SK-N-DZ (cell line): ENCODE data around the gene P2RY8. TPM values are rescaled to one million over a fixed set of nuclear protein-coding genes. Genes with fewer than 3 reads are reported as not detected.
"Not testable (repeated sequence)": the region's sequence is repeated elsewhere in the genome, so short reads cannot be mapped to it uniquely, and the experiment has no call there.

Source experiments
- DNase-seq: peaks from one replicate; pipeline ENCODE4 v3.0.0-alpha.2; 2015; ENCODE audit warnings: low spot score
- polyA plus RNA-seq, 2 experiments: library from polyadenylated mRNA; depleted of rRNA; stranded (reverse); fragments of >200 nt; gene quantifications; 2 replicates each; pipeline ENCODE4 v1.2.3, GENCODE V29; 2014

The P2RY8 gene
- not detected in 2 replicates for polyA plus RNA-seq (2014; cell fraction: cytosol; rRNA removed)
- not detected in 2 replicates for polyA plus RNA-seq (2014; cell fraction: nucleus; rRNA removed)

- no peak for DNase-seq
Observed at GRCh38 chrX:1537031-1537715, at the start of gene P2RY8. Gene P2RY8, minus strand, starts transcription at chrX:1537185. Its CDS starts 70,627 bp downstream, at chrX:1466558.

DNA sequence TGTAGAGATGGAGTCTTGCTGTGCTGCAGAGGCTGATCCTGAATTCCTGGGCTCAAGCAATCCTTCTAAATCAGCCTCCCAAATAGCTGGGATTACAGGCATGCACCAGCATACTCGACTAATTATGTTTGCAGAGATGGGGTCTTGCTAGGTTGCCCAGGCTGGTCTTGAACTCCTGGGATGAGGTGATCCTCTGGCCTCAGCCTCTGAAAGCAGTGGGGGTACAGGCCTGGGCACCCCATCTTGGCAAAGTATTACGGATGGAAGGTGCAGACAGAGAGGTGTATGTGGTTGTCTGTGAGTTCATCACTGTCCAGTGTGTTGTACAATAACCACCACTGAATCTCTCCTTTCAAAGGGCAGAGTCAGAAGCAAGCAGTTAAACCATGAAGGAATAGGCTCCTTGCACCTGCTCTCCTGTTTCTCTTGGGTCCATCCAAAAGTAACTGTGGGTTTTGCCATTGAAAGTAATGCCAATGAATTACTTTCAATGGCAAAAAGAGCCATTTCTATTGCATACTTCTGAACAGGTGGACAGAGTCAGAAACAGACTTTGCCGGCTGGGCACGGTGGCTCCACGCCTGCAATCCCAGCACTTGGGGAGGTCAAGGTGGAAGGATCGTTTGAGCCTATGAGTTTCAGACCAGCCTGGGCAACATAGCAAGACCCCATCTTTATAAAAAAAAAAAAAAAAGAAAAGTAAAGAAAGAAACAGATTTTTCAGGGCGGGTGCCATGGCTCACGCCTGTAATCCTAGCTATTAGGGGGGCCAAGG, 47.4 kb upstream of the P2RY8 start:
- no peak for DNase-seq

- no peak for DNase-seq
Observed at GRCh38 chrX:1582686-1583437, 45.9 kb upstream of the P2RY8 start.

DNA sequence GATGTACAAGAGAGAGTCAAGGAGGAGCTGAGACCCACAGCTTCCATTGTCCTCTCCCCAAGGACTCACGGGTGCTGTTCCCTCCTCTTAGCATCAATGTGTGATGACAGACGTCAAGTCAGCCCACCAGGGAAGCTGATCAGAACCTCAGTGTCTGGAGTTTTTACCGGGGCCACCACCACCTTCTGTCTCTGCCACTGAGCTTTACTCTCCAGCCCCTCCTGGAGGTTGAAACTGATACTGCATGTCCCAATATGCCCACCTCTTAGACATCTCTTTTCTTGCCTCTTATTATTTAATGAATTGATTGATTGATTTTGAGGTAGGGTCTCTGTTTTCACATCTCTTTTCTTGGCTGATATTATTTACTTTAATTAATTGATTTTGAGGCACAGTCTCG, 44.1 kb upstream of the P2RY8 start:
- DNase-seq: peak; percentile 55

DNA sequence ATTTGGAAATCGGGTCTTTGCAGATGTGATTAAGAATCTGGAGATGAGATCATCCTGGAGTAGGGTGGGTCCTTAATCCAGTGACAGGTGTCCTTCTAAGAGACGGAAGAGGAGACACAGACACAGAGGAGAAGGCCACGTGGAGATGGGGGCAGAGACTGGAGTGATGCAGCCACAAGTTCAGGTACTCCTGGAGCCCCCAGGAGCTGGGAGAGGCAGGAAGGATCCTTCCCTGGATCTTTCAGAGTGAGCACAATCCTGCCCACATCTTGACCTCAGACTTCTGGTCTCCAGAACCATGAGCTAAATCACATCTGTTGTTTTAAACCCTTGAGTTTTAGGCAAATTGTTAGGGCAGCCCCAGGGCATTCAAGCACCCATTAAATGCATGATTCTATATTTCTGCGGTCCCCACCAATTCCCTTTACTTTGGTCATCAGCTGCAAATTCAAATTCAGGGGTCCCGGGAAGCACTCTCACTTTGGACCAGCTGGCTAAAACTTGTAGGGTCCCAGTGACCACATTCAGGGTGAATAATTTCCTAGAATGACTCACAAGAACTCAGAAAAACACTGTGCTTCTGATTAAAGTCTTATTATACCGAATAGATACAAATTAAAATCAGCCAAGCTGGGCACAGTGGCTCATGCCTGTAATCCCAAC, 41.7 kb upstream of the P2RY8 start:
- no peak for DNase-seq

- DNase-seq: no peak
Observed at GRCh38 chrX:1577845-1578244, 40.9 kb upstream of the P2RY8 start.

- DNase-seq: no peak
Observed at GRCh38 chrX:1576201-1576992, 39.4 kb upstream of the P2RY8 start.

- not testable (repeated sequence) for DNase-seq
Observed at GRCh38 chrX:1574181-1574580, 37.2 kb upstream of the P2RY8 start.

DNA sequence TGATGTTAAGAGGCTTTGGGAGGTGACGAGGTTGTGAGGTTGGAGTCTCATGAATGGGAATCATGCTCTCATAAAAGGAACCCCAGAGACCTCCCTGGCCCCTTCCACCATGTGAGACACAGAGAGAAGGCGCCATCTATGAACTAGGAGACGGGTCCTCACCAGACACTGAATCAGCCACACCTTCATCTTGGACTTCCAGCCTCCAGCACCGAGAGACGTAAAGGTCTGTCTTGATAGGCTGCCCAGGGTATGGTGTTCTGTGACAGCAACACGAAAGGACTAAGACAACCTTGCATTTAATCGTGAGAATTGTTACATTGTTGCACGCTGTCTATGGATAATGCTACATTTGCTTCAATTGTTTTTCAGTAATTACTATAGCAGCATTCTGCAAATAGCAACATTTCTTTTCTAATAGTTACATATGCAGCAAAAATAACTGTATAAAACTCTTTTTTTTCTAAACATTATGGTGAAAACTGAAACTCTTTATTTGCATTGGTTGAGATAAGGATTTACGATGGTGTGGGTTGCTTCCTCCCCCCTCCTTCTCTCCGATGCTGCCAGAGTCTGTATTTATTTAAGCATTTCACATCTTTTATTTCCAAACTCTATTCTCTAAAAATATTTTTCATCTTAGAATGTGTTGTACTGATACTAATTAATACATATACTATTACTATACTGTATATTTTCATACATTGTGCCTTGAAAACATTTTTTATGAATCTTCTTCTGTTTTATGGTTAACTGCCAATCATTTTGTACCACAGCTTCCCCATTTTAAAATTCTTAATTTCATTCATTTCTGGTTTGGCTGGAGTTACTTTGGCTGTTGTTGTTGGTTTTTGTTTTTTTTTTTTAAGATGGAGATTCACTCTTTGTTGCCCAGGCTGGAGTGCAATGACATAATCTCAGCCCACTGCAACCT, 28.0 kb upstream of the P2RY8 start:
- no peak for DNase-seq

GRCh38 chrX:1564077-1564476, 27.1 kb upstream of the P2RY8 start:
- DNase-seq: not testable (repeated sequence)

- DNase-seq: no peak
Observed at GRCh38 chrX:1561164-1561563, 24.2 kb upstream of the P2RY8 start.

DNA sequence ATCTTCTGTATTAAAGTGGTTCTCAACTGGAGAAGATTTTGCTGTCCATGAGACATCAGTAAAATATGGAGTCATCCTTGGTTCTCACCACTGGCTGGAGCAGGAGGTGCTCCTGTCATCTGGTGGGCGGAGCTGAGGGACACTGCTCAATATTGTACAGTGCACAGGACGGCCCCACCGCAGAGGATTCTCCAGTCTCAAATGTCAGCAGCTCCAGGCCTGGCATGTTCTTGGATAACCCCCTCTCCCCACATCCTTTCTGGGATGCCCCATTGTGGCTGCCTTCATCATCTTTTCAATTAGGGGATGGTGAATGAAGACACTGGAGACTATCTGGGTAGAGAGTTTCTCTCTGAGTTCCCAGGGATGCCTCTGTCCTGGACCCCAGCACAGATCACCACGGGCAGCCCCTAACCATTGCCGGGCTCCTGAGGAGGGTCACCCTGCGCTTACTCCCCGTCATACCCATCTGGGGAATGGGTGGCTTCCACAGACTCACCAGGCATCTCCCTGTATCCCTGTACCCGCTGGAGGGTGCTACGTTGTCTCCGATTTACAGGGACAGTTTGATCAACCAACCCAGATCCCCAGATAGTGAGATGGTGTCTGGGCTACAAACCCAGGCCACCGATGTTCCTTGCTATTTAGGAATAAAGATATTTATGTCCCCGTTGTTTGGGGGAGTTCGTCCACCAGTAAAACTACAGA, 21.9 kb upstream of the P2RY8 start:
- no peak for DNase-seq

DNA sequence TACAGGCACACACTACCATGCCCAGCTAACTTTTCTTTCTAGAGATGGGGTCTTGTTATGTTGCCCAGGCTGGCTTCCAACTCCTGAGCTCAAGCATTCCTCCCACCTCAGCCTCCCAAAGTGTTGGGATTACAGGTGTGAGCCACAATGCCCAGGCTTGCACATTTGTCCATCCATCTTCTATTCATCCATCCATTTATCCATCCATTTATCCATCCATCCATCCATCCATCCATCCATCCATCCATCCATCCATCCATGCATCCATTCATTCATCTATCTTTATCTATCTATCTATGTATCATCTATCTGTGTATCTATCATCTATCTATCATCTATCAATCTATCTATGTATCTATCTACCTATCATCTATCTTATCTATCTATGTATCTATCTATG, 20.5 kb upstream of the P2RY8 start:
- DNase-seq: not testable (repeated sequence)

- DNase-seq: no peak
Observed at GRCh38 chrX:1555370-1555769, 18.4 kb upstream of the P2RY8 start.

DNA sequence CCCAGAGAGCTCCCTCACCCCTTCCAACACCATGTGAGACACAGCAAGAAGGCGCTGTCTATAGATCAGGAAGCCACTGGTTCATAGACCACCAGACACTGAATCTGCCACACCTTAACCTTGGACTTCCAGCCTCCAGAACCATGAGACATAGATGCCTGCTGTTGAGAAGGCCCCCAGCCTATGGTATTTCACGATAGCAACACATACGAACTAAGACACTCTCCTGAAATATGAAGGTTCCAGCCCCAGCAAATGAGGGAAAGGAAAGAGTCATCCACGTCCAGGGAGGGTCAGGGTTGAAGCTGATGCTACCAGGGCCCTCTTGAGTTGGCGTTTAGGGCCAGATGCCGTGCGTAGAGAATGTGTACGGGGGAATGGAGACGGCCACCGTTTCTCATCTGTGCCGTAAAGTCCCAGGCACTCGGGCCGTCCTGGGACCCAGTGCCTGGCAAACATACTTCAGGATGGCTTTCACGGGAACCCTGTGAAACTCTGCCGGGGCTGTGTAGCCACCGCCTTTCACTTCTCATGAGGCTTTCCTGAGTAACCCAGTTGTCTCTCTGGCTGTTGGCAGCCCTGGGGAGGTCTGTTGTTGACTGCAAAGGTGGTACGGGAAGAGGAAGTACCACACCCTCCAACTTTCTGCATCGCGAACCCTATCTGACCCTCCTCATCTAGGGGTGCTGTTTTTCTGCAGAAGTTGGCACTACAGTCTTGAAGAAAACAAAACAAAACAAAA, 17.7 kb upstream of the P2RY8 start:
- no peak for DNase-seq

GRCh38 chrX:1551959-1552546, 15.1 kb upstream of the P2RY8 start:
- no peak for DNase-seq

DNA sequence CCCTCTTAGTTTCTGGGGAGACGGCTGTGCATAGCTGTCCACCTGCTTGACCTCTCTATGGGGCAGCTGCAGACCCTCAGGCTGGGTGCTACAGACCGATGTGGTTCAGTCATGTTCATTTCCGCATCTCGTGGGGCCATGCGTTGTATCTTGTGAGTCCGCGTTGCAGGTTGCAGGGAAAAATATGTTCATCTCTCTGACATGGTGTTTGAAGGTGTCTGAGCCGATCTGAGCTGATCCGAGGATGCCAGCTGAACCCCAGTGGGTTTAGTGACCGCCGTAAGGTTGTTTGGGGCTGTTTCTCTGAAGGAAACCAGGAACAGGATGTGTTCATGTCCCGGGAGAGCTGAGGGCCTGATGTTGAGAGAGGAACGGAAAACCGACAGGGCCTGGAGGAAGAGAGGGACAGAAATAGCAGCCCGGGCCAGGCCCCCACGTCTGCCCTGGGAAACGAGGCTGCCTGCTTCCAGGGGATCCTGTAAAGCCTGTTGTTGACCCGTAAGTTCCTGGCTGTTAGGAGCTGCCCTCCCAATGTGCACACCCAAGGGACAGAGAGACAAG, 9.8 kb upstream of the P2RY8 start:
- DNase-seq: no peak
